Measurements from ENCODE around the gene MUC4. TPM values are rescaled to one million over a fixed set of nuclear protein-coding genes. Genes with fewer than 3 reads are reported as not detected.

MUC4 gene
- total and polyA plus RNA-seq, 2 experiments from 2014 or later, result 1.3 TPM

GRCh38 chr3:195708626-195709481 lies 102.9 kb downstream of the MUC4 start:
- TF ChIP-seq, protein P1, sequence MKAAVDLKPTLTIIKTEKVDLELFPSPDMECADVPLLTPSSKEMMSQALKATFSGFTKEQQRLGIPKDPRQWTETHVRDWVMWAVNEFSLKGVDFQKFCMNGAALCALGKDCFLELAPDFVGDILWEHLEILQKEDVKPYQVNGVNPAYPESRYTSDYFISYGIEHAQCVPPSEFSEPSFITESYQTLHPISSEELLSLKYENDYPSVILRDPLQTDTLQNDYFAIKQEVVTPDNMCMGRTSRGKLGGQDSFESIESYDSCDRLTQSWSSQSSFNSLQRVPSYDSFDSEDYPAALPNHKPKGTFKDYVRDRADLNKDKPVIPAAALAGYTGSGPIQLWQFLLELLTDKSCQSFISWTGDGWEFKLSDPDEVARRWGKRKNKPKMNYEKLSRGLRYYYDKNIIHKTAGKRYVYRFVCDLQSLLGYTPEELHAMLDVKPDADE (IDR thresholded peaks at IDR 0.05), result no peak
- TF ChIP-seq, protein P2, sequence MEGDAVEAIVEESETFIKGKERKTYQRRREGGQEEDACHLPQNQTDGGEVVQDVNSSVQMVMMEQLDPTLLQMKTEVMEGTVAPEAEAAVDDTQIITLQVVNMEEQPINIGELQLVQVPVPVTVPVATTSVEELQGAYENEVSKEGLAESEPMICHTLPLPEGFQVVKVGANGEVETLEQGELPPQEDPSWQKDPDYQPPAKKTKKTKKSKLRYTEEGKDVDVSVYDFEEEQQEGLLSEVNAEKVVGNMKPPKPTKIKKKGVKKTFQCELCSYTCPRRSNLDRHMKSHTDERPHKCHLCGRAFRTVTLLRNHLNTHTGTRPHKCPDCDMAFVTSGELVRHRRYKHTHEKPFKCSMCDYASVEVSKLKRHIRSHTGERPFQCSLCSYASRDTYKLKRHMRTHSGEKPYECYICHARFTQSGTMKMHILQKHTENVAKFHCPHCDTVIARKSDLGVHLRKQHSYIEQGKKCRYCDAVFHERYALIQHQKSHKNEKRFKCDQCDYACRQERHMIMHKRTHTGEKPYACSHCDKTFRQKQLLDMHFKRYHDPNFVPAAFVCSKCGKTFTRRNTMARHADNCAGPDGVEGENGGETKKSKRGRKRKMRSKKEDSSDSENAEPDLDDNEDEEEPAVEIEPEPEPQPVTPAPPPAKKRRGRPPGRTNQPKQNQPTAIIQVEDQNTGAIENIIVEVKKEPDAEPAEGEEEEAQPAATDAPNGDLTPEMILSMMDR (conservative IDR thresholded peaks at IDR 0.05; ENCODE audit: low read depth in 2 of 2), result no peak
- TF ChIP-seq EZH2 (IDR thresholded peaks at IDR 0.05; ENCODE audit: low read depth, unreplicated experiment) (no peak), ZNF114 (CRISPR knock-in tag; IDR thresholded peaks at IDR 0.05) (no peak), NANOG (IDR thresholded peaks at IDR 0.05; ENCODE audit: borderline replicate concordance) (no peak), STAT1 (IDR thresholded peaks at IDR 0.05; ENCODE audit: unreplicated experiment) (no peak), CREB1 (CRISPR knock-in tag; IDR thresholded peaks at IDR 0.05; ENCODE audit: low read depth) (no peak), ZNF331 (CRISPR knock-in tag; IDR thresholded peaks at IDR 0.05; ENCODE audit: low read depth) (no peak), JUNB (IDR thresholded peaks at IDR 0.05; ENCODE audit: unreplicated experiment) (no peak), EZH2phosphoT487 (IDR thresholded peaks at IDR 0.05; ENCODE audit: unreplicated experiment) (no peak), POLR2AphosphoS5 (IDR thresholded peaks at IDR 0.05; ENCODE audit: low read depth) (no peak)
- TF ChIP-seq, protein P3, sequence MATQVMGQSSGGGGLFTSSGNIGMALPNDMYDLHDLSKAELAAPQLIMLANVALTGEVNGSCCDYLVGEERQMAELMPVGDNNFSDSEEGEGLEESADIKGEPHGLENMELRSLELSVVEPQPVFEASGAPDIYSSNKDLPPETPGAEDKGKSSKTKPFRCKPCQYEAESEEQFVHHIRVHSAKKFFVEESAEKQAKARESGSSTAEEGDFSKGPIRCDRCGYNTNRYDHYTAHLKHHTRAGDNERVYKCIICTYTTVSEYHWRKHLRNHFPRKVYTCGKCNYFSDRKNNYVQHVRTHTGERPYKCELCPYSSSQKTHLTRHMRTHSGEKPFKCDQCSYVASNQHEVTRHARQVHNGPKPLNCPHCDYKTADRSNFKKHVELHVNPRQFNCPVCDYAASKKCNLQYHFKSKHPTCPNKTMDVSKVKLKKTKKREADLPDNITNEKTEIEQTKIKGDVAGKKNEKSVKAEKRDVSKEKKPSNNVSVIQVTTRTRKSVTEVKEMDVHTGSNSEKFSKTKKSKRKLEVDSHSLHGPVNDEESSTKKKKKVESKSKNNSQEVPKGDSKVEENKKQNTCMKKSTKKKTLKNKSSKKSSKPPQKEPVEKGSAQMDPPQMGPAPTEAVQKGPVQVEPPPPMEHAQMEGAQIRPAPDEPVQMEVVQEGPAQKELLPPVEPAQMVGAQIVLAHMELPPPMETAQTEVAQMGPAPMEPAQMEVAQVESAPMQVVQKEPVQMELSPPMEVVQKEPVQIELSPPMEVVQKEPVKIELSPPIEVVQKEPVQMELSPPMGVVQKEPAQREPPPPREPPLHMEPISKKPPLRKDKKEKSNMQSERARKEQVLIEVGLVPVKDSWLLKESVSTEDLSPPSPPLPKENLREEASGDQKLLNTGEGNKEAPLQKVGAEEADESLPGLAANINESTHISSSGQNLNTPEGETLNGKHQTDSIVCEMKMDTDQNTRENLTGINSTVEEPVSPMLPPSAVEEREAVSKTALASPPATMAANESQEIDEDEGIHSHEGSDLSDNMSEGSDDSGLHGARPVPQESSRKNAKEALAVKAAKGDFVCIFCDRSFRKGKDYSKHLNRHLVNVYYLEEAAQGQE (IDR thresholded peaks at IDR 0.05; ENCODE audit: unreplicated experiment), result no peak
- TF ChIP-seq, protein P4, sequence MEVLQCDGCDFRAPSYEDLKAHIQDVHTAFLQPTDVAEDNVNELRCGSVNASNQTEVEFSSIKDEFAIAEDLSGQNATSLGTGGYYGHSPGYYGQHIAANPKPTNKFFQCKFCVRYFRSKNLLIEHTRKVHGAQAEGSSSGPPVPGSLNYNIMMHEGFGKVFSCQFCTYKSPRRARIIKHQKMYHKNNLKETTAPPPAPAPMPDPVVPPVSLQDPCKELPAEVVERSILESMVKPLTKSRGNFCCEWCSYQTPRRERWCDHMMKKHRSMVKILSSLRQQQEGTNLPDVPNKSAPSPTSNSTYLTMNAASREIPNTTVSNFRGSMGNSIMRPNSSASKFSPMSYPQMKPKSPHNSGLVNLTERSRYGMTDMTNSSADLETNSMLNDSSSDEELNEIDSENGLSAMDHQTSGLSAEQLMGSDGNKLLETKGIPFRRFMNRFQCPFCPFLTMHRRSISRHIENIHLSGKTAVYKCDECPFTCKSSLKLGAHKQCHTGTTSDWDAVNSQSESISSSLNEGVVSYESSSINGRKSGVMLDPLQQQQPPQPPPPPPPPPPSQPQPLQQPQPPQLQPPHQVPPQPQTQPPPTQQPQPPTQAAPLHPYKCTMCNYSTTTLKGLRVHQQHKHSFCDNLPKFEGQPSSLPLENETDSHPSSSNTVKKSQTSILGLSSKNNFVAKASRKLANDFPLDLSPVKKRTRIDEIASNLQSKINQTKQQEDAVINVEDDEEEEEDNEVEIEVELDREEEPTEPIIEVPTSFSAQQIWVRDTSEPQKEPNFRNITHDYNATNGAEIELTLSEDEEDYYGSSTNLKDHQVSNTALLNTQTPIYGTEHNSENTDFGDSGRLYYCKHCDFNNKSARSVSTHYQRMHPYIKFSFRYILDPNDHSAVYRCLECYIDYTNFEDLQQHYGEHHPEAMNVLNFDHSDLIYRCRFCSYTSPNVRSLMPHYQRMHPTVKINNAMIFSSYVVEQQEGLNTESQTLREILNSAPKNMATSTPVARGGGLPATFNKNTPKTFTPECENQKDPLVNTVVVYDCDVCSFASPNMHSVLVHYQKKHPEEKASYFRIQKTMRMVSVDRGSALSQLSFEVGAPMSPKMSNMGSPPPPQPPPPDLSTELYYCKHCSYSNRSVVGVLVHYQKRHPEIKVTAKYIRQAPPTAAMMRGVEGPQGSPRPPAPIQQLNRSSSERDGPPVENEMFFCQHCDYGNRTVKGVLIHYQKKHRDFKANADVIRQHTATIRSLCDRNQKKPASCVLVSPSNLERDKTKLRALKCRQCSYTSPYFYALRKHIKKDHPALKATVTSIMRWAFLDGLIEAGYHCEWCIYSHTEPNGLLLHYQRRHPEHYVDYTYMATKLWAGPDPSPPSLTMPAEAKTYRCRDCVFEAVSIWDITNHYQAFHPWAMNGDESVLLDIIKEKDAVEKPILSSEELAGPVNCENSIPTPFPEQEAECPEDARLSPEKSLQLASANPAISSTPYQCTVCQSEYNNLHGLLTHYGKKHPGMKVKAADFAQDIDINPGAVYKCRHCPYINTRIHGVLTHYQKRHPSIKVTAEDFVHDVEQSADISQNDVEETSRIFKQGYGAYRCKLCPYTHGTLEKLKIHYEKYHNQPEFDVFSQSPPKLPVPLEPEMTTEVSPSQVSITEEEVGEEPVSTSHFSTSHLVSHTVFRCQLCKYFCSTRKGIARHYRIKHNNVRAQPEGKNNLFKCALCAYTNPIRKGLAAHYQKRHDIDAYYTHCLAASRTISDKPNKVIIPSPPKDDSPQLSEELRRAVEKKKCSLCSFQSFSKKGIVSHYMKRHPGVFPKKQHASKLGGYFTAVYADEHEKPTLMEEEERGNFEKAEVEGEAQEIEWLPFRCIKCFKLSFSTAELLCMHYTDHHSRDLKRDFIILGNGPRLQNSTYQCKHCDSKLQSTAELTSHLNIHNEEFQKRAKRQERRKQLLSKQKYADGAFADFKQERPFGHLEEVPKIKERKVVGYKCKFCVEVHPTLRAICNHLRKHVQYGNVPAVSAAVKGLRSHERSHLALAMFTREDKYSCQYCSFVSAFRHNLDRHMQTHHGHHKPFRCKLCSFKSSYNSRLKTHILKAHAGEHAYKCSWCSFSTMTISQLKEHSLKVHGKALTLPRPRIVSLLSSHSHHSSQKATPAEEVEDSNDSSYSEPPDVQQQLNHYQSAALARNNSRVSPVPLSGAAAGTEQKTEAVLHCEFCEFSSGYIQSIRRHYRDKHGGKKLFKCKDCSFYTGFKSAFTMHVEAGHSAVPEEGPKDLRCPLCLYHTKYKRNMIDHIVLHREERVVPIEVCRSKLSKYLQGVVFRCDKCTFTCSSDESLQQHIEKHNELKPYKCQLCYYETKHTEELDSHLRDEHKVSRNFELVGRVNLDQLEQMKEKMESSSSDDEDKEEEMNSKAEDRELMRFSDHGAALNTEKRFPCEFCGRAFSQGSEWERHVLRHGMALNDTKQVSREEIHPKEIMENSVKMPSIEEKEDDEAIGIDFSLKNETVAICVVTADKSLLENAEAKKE (CRISPR knock-in tag; IDR thresholded peaks at IDR 0.05), result no peak
- H3K27me3 Mint-ChIP-seq (ENCODE audit: insufficient read depth, low read depth, poor library complexity), result peaks cover 4% of the 10 kb centered on the region
- no peaks in the 10 kb centered on the region for H4K20me1 ChIP-seq (replicated peaks; ENCODE audit: insufficient read depth)
- no peak overlapping the region for H3K4me2 ChIP-seq
- no peak overlapping the region for H3K4me3 Mint-ChIP-seq
- ATAC-seq (no peak), DNase-seq (ENCODE audit: low spot score) (no peak)
- H3K27me3 ChIP-seq (ENCODE audit: insufficient read depth), result no peaks in the 10 kb centered on the region
- H3K36me3 Mint-ChIP-seq (ENCODE audit: low read depth), result no peaks in the 10 kb centered on the region
- no peaks in the 10 kb centered on the region for H3K36me3 ChIP-seq (ENCODE audit: insufficient read depth)
- H3K4me3 ChIP-seq, result no peak overlapping the region
- 0 out of 2 replicates have a peak, but pooled peaks cover 6% of the 10 kb centered on the region for H3K9me2 ChIP-seq (ENCODE audit: insufficient read depth)
- H2AFZ ChIP-seq, result no peak overlapping the region
- no peaks in the 10 kb centered on the region; the same call in 2 of the 3 replicates for H3K9me3 Mint-ChIP-seq
- H3K79me2 ChIP-seq (replicated peaks; ENCODE audit: insufficient read depth), result no peaks in the 10 kb centered on the region
- no peaks in the 10 kb centered on the region for H3F3A ChIP-seq (replicated peaks; ENCODE audit: low read depth)
- H3K27ac ChIP-seq (ENCODE audit: low read depth), result no peak overlapping the region
- no peaks in the 10 kb centered on the region for H3K4me1 ChIP-seq (ENCODE audit: insufficient read depth)
- H3K27ac Mint-ChIP-seq, result no peak overlapping the region
- peaks cover 21% of the 10 kb centered on the region for H3K4me1 Mint-ChIP-seq
